Stomach (tissue), 9 donors: Measurements from ENCODE around the gene ARL8B. TPM values are rescaled to one million over a fixed set of nuclear protein-coding genes. Genes with fewer than 3 reads are reported as not detected.

Experiments used
- DNase-seq, 2 donors: peaks; one replicate each; pipeline versions ENCODE4 v3.0.0 to v3.0.0-alpha.2; 2013 to 2019
- H3K27ac ChIP-seq, 5 donors: fragments of 200-600 bp in 4 of 5; sonication (generic) in 4 of 5; one replicate each; pipeline ENCODE4 v1.5.1; 2013 to 2019; ENCODE audit warnings: mild to moderate bottlenecking in 1 of 5, moderate library complexity in 1 of 5
- H3K27me3 ChIP-seq, 3 donors: fragments of 200-600 bp; sonication (generic); one replicate each; pipeline ENCODE4 v1.5.1; 2017 to 2019; ENCODE audit warnings: mixed run types in 1 of 3
- H3K36me3 ChIP-seq, 4 donors: fragments of 200-600 bp; sonication (generic); 1 replicate in 3 of 4; 2 replicates in 1 of 4; pipeline ENCODE4 v1.5.1; 2016 to 2019
- H3K4me1 ChIP-seq, 4 donors: fragments of 200-600 bp; sonication (generic); one replicate each; pipeline ENCODE4 v1.5.1; 2016 to 2019
- H3K4me3 ChIP-seq, 4 donors: fragments of 200-600 bp; sonication (generic) in 3 of 4; one replicate each; pipeline ENCODE4 v1.5.1; 2016 to 2019; ENCODE audit warnings: mild to moderate bottlenecking in 1 of 4
- H3K9me3 ChIP-seq, 4 donors: fragments of 200-600 bp; sonication (generic); one replicate each; pipeline ENCODE4 v1.5.1; 2016 to 2019
- CTCF ChIP-seq, 7 experiments: fragments of 450-650 bp in 4 of 7; fragments of 200-600 bp in 3 of 7; sonication (generic) in 3 of 7; IDR thresholded peaks; one replicate each; pipeline ENCODE4 v1.5.1; 2016 to 2019; ENCODE audit warnings: antibody characterized with exemption in 7 of 7, control low read depth in 2 of 7, mild to moderate bottlenecking in 1 of 7
- EP300 ChIP-seq: sonication (generic); formaldehyde crosslinking; IDR thresholded peaks from one replicate; pipeline ENCODE4 v1.6.1; 2017; ENCODE audit warnings: antibody characterized with exemption
- POLR2A ChIP-seq, 4 donors: fragments of 450-650 bp; IDR thresholded peaks; one replicate each; pipeline ENCODE4 v1.6.1; 2016; ENCODE audit warnings: antibody characterized with exemption in 4 of 4, control low read depth in 2 of 4, mild to moderate bottlenecking in 1 of 4, moderate library complexity in 1 of 4
- POLR2AphosphoS5 ChIP-seq, 3 donors: sonication (generic); formaldehyde crosslinking; IDR thresholded peaks; one replicate each; pipeline ENCODE4 v1.6.1; 2016; ENCODE audit warnings: antibody characterized with exemption in 3 of 3
- WGBS, 5 donors: extraction: QIAGEN DNeasy Blood & Tissue Kit in 3 of 5; methylation state at CpG; one replicate each; pipeline versions ENCODE4 v1.1.5 to v1.1.7; 2013 to 2018; 5-methylcytosine and 5-hydroxymethylcytosine counted together
- intact Hi-C: fragments of 100-400 bp; cut with DNase I; formaldehyde crosslinking; loops from one replicate; pipeline ENCODE4 v1.15.1; 2023; ENCODE audit warnings: low total_unique reads
- polyA plus RNA-seq, 3 donors: library from polyadenylated mRNA; stranded (reverse); fragments of 200-250 nt; gene quantifications; one replicate each; pipeline ENCODE4 v1.2.3, GENCODE V29; 2013
- total RNA-seq, 5 donors: library from RNA; depleted of rRNA; stranded (reverse); fragments of >200 nt; gene quantifications; one replicate each; pipeline versions ENCODE4 v1.1.0 to v1.2.3, GENCODE V29; 2014 to 2016
- donor health status: healthy with polysubstance abuse.
- donor health status: Bipolar disorder and iron deficiency.
- donor health status: healthy.

Gene ARL8B
- total and polyA plus RNA-seq, 8 donors: 14.8 to 73.6 (median 34.5) TPM

GRCh38 chr3:5151586-5151985 is 29.5 kb downstream of the ARL8B start:
- peaks cover 0 to 4% (median 0%) of the 10 kb centered on the region in 4 donors for H3K36me3 ChIP-seq
- TF ChIP-seq POLR2AphosphoS5 (IDR thresholded peaks at IDR 0.05): no peak
- no peak for TF ChIP-seq EP300
- TF ChIP-seq POLR2A (IDR thresholded peaks at IDR 0.05): no peak
- no peak for TF ChIP-seq CTCF (IDR thresholded peaks at IDR 0.05)
- no peak overlapping the region for H3K4me3 ChIP-seq
- H3K27ac ChIP-seq: no peak overlapping the region
- H3K4me1 ChIP-seq: peaks cover 0 to 29% (median 13%) of the 10 kb centered on the region in 4 donors
- intact Hi-C loops: no loop called here
- 93 to 96% (median 96%) methylated on average over 6 of the region's 6 CpGs for WGBS, 5 donors
- no peaks in the 10 kb centered on the region for H3K9me3 ChIP-seq
- DNase-seq: no peak
- no peaks in the 10 kb centered on the region for H3K27me3 ChIP-seq

- no peaks in the 10 kb centered on the region for H3K27me3 ChIP-seq
- peaks cover 0 to 39% (median 17%) of the 10 kb centered on the region in 4 donors for H3K4me1 ChIP-seq
- no peak for DNase-seq
- TF ChIP-seq POLR2AphosphoS5 (IDR thresholded peaks at IDR 0.05) (no peak), POLR2A (IDR thresholded peaks at IDR 0.05) (no peak), CTCF (IDR thresholded peaks at IDR 0.05) (no peak), EP300 (no peak)
- H3K36me3 ChIP-seq: peaks cover 0 to 4% (median 0%) of the 10 kb centered on the region in 4 donors
- H3K9me3 ChIP-seq: no peaks in the 10 kb centered on the region
- H3K4me3 ChIP-seq: no peak overlapping the region
- 78 to 87% (median 84%) methylated on average over 4 of the region's 4 CpGs for WGBS, 5 donors
- intact Hi-C loops: no loop called here
- no peak overlapping the region for H3K27ac ChIP-seq
Observed at GRCh38 chr3:5153074-5153473, 31.0 kb downstream of the ARL8B start.

- no peaks in the 10 kb centered on the region for H3K27me3 ChIP-seq
Observed at GRCh38 chr3:5155241-5155640, 33.1 kb downstream of the ARL8B start.

GRCh38 chr3:5160321-5160720 is 38.2 kb downstream of the ARL8B start:
- no peaks in the 10 kb centered on the region for H3K27me3 ChIP-seq
- no peaks in the 10 kb centered on the region for H3K36me3 ChIP-seq
- peaks cover 15 to 55% (median 35%) of the 10 kb centered on the region in 4 donors for H3K4me1 ChIP-seq
- DNase-seq: no peak
- 77 to 82% (median 78%) methylated on average over 3 of the region's 3 CpGs for WGBS, 5 donors
- intact Hi-C loops: no loop called here
- H3K27ac ChIP-seq: no peak overlapping the region
- no peak for TF ChIP-seq POLR2A (IDR thresholded peaks at IDR 0.05)
- no peak for TF ChIP-seq EP300
- no peak for TF ChIP-seq POLR2AphosphoS5 (IDR thresholded peaks at IDR 0.05)
- TF ChIP-seq CTCF (IDR thresholded peaks at IDR 0.05): no peak
- no peak overlapping the region for H3K4me3 ChIP-seq
- H3K9me3 ChIP-seq: no peaks in the 10 kb centered on the region

More at GRCh38 chr3:5155241-5155640, 33.1 kb downstream of the ARL8B start:
- H3K9me3 ChIP-seq: no peaks in the 10 kb centered on the region
- no peak overlapping the region for H3K27ac ChIP-seq
- peaks cover 0 to 20% (median 9%) of the 10 kb centered on the region in 4 donors for H3K4me1 ChIP-seq
- no peaks in the 10 kb centered on the region for H3K36me3 ChIP-seq
- intact Hi-C loops: no loop called here
- no peak for DNase-seq
- TF ChIP-seq POLR2A (IDR thresholded peaks at IDR 0.05): no peak
- TF ChIP-seq EP300: no peak
- no peak for TF ChIP-seq POLR2AphosphoS5 (IDR thresholded peaks at IDR 0.05)
- TF ChIP-seq CTCF (IDR thresholded peaks at IDR 0.05): no peak
- H3K4me3 ChIP-seq: no peak overlapping the region
